ENCODE results near the gene EGFL8.

DNA sequence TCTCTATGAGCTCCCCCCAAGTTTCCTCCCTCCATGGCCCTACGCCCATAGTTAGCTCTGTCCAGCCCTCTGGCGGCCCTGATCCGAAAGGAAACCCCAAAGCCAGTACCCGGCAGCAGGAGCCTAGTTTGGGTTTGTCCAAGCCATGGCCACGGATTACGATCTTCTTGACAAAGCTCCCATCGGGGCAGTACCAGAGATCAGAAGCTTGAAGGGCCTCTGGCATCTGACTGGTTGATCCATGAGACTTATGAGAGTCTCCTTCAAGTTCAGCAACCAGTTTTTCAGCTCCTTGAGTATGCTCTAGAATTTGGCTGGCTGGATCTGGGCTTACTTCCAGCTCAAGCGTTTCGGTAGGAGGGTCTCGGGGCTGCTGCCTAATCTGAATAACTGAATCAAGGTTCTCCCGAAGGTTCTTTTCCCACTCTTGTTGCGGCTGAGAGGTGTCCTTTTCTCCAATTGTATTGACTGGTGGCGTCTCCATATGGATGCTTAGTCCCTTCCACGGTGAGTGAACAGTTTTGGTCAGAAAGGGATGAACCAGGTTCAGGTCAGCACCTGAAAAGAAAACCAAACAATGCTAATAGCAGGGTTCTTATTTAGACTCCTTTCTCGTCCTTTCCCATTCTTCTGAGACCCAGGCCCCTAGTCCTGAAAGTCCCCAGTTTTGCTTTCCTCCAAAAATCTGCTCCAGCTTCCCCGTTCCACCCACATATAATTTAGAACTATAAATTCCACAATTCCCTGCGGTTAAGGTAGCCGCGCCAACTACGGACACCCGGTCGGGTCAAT is 34.9 kb upstream of the EGFL8 start:
- TF ChIP-seq EZH2 (IDR thresholded peaks at IDR 0.05; ENCODE audit: insufficient read depth, poor library complexity, severe bottlenecking) (no peak), EZH2phosphoT487 (IDR thresholded peaks at IDR 0.05; ENCODE audit: insufficient read depth, low read depth) (no peak)
